Lung (tissue), 12 donors: ENCODE results near the gene ARHGAP28. TPM values are rescaled to one million over a fixed set of nuclear protein-coding genes. Genes with fewer than 3 reads are reported as not detected.

Experiments
- ATAC-seq: fragments of 200-7000 bp; cut with Tn5 transposase; one replicate; pipeline ENCODE4 v1.9.1; 2020; ENCODE audit warnings: moderate number of reproducible peaks; ENCODE audit not compliant: insufficient read depth, low FRiP score
- DNase-seq, 3 donors: peaks; one replicate each; pipeline ENCODE4 v3.0.0-alpha.2; 2013 to 2017
- H3K27ac ChIP-seq, 2 donors: one replicate each; pipeline ENCODE4 v1.5.1; 2013; ENCODE audit warnings: mild to moderate bottlenecking in 2 of 2, moderate library complexity in 2 of 2, control low read depth in 1 of 2, inconsistent platforms in 1 of 2, low read depth in 1 of 2, low read length in 1 of 2
- H3K27me3 ChIP-seq, 3 donors: one replicate each; pipeline ENCODE4 v1.5.1; 2013; ENCODE audit warnings: low read length in 2 of 3; ENCODE audit not compliant: control insufficient read depth in 3 of 3, insufficient read depth in 3 of 3
- H3K36me3 ChIP-seq, 4 donors: one replicate each; pipeline ENCODE4 v1.5.1; 2013; ENCODE audit warnings: low read length in 4 of 4, mild to moderate bottlenecking in 1 of 4, moderate library complexity in 1 of 4; ENCODE audit not compliant: control insufficient read depth in 4 of 4, insufficient read depth in 4 of 4
- H3K4me1 ChIP-seq, 5 donors: one replicate each; pipeline ENCODE4 v1.5.1; 2013; ENCODE audit warnings: low read length in 5 of 5, mild to moderate bottlenecking in 2 of 5, moderate library complexity in 1 of 5; ENCODE audit not compliant: control insufficient read depth in 5 of 5, insufficient read depth in 5 of 5
- H3K4me3 ChIP-seq: one replicate; pipeline ENCODE4 v1.5.1; 2013; ENCODE audit warnings: mild to moderate bottlenecking, control low read depth, moderate library complexity
- H3K9ac ChIP-seq, 2 donors: one replicate each; pipeline ENCODE4 v1.5.1; 2013; ENCODE audit warnings: low read length in 2 of 2, control low read depth in 1 of 2; ENCODE audit not compliant: insufficient read depth in 1 of 2
- H3K9me3 ChIP-seq, 4 donors: one replicate each; pipeline ENCODE4 v1.5.1; 2013; ENCODE audit warnings: low read length in 3 of 4, mild to moderate bottlenecking in 1 of 4, moderate library complexity in 1 of 4; ENCODE audit not compliant: control insufficient read depth in 4 of 4, insufficient read depth in 3 of 4
- CTCF ChIP-seq: IDR thresholded peaks from 2 replicates; pipeline ENCODE4 v1.5.1; 2012; ENCODE audit warnings: mild to moderate bottlenecking; ENCODE audit errors: control extremely low read depth, extremely low read depth
- WGBS, 2 donors: extraction: QIAGEN DNeasy Blood & Tissue Kit; methylation state at CpG; one replicate each; pipeline ENCODE4 v1.1.7; 2013; 5-methylcytosine and 5-hydroxymethylcytosine counted together
- polyA plus RNA-seq, 2 donors: library from polyadenylated mRNA; stranded (reverse); fragments of 200-250 nt; gene quantifications; one replicate each; pipeline ENCODE4 v1.2.1, GENCODE V29; 2013
- total RNA-seq, 2 donors: library from RNA; depleted of rRNA in 1 of 2; stranded (reverse); fragments of >200 nt in 1 of 2; gene quantifications; one replicate each; pipeline ENCODE4 v1.2.1, GENCODE V29; 2014 to 2021
- donor health status: control.
- donor health status: control.
- donor health status: Bipolar disorder and iron deficiency.
- donor health status: healthy.
- donor health status: DM: yes; HTN: yes; CAD: no.

The ARHGAP28 gene
- total and polyA plus RNA-seq, 4 donors = 1.4 to 123 (median 5.6) TPM

GRCh38 chr18:6782861-6783260 is 53.3 kb downstream of the ARHGAP28 start:
- WGBS, 2 donors = 96 to 100% methylated on average over 1 of the region's 1 CpG
- Histone ChIP-seq H3K4me3 (no peak overlapping the region), H3K9ac (no peak overlapping the region), H3K4me1 (peaks cover 5 to 36% (median 17%) of the 10 kb centered on the region in 5 donors), H3K36me3 (peaks cover 0 to 7% (median 0%) of the 10 kb centered on the region in 4 donors), H3K27ac (no peak overlapping the region), H3K27me3 (no peaks in the 10 kb centered on the region), H3K9me3 (no peaks in the 10 kb centered on the region)
- no peak for ATAC-seq
- no peak for TF ChIP-seq CTCF
- DNase-seq = peak in 1 of 3 donors; percentile 64

DNA sequence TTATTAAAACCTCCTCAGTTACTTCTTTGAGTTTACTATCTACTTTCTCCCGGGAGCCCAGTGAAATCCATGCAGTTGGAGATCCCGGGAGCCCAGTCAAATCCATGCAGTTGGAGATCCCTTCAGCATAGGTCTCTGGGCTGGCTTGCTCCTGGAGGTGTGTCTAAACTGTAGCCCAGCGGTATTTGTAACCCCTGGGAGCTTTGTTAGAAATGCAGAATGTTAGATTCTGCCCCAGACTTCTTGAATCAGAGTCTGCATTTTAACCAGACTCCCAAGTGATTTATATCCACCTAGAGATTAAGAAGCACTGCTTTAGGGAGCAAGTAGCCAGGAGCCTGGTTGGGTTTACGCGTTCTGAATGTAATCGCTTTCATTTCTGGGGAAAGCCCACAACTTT is 54.5 kb downstream of the ARHGAP28 start:
- ATAC-seq (no peak), DNase-seq (no peak)
- 87 to 91% methylated on average over 6 of the region's 6 CpGs for WGBS, 2 donors
- TF ChIP-seq CTCF = no peak
- H3K4me1 ChIP-seq = peaks cover 5 to 26% (median 14%) of the 10 kb centered on the region in 5 donors
- no peak overlapping the region for H3K9ac ChIP-seq
- peak overlapping the region in 1 of 2 donors; percentile 23 for H3K27ac ChIP-seq
- H3K36me3 ChIP-seq = peaks cover 0 to 17% (median 4%) of the 10 kb centered on the region in 4 donors
- no peak overlapping the region for H3K4me3 ChIP-seq
- H3K9me3 ChIP-seq = no peaks in the 10 kb centered on the region
- no peaks in the 10 kb centered on the region for H3K27me3 ChIP-seq

GRCh38 chr18:6785001-6785400 is 55.5 kb downstream of the ARHGAP28 start:
- Histone ChIP-seq H3K27me3 (no peaks in the 10 kb centered on the region), H3K9me3 (no peaks in the 10 kb centered on the region), H3K4me1 (peaks cover 5 to 24% (median 12%) of the 10 kb centered on the region in 5 donors), H3K4me3 (no peak overlapping the region), H3K36me3 (peaks cover 0 to 15% (median 5%) of the 10 kb centered on the region in 4 donors), H3K9ac (no peak overlapping the region), H3K27ac (no peak overlapping the region)
- no peak for TF ChIP-seq CTCF
- WGBS, 2 donors = 50 to 58% methylated on average over 2 of the region's 2 CpGs
- ATAC-seq (no peak), DNase-seq (no peak)

DNA sequence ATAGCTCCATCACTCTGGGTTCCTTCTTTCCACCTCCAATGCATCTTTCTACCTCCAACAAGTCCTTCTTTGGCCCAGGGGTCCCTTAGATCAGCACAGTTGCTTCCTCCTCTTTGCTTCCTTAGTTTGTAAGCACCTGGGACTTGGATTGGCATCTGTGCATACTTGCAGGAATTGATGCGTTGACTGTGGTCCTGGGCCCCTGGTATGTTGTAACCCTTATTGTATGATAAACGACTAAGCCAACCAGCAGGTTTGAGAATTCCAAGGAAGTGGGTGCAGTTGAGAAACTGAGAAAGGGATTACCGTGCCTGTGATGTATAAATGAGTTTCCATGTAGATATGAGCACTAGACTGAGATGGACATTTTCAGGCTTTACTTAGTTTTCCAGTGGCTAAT is 55.9 kb downstream of the ARHGAP28 start:
- DNase-seq = no peak
- Histone ChIP-seq H3K27me3 (no peaks in the 10 kb centered on the region), H3K9ac (no peak overlapping the region), H3K36me3 (peaks cover 0 to 16% (median 5%) of the 10 kb centered on the region in 4 donors), H3K27ac (no peak overlapping the region), H3K4me3 (no peak overlapping the region), H3K4me1 (peaks cover 5 to 24% (median 12%) of the 10 kb centered on the region in 5 donors), H3K9me3 (no peaks in the 10 kb centered on the region)
- no peak for TF ChIP-seq CTCF
- WGBS, 2 donors = 82 to 85% methylated on average over 3 of the region's 3 CpGs
- no peak for ATAC-seq
